Right ventricle myocardium inferior (tissue), 1 donor: ENCODE data around the gene AGFG2. TPM values are rescaled to one million over a fixed set of nuclear protein-coding genes. Genes with fewer than 3 reads are reported as not detected.
"Not testable (repeated sequence)": the region's sequence is repeated elsewhere in the genome, so short reads cannot be mapped to it uniquely, and the experiment has no call there.

ENCODE experiments used
- ATAC-seq: fragments of 200-7000 bp; cut with Tn5 transposase; one replicate; pipeline ENCODE4 v1.9.1; 2020; ENCODE audit warnings: mild to moderate bottlenecking, moderate library complexity
- DNase-seq: peaks from one replicate; pipeline ENCODE4 v3.0.0; 2021; ENCODE audit errors: missing footprints
- intact Hi-C: fragments of 100-400 bp; cut with DNase I; formaldehyde crosslinking; loops from one replicate; pipeline ENCODE4 v1.11.0; 2022
- total RNA-seq: library from RNA; stranded (reverse); fragmentation: NEBNext Ultra II Directional; extraction: Animal tissue kit (Norgen Biotek cat#: 25700); gene quantifications from one replicate; pipeline ENCODE4 v1.2.1, GENCODE V29; 2021
- donor health status: DM: no; HTN: yes; CAD: no; lungs with severe emphysema.

The AGFG2 gene
- total RNA-seq, 1 donor from 2014 or later = 21.5 TPM

GRCh38 chr7:100546129-100546925 lies 7.3 kb downstream of the AGFG2 start:
- no peak for DNase-seq
- no peak for ATAC-seq
- intact Hi-C loops = no loop called here

- DNase-seq (no peak), ATAC-seq (no peak)
- intact Hi-C loops = no loop called here
Observed at GRCh38 chr7:100546926-100547800, 8.2 kb downstream of the AGFG2 start.

- no peak for ATAC-seq
- intact Hi-C loops = no loop called here
Observed at GRCh38 chr7:100547872-100548271, 8.9 kb downstream of the AGFG2 start.

GRCh38 chr7:100548446-100548845 lies 9.4 kb downstream of the AGFG2 start:
- DNase-seq, intact Hi-C loops, ATAC-seq: not testable (repeated sequence)

More at GRCh38 chr7:100547872-100548271, 8.9 kb downstream of the AGFG2 start:
- DNase-seq = no peak

GRCh38 chr7:100552532-100552931 lies 13.5 kb downstream of the AGFG2 start:
- no peak for ATAC-seq
- DNase-seq = no peak
- intact Hi-C loops = no loop called here

- DNase-seq (no peak), ATAC-seq (no peak)
- intact Hi-C loops = no loop called here
Observed at GRCh38 chr7:100553032-100553431, 14.0 kb downstream of the AGFG2 start.

GRCh38 chr7:100555701-100556100 lies 16.7 kb downstream of the AGFG2 start:
- no peak for ATAC-seq
- DNase-seq = no peak
- intact Hi-C loops = no loop called here

GRCh38 chr7:100556541-100556940 lies 17.5 kb downstream of the AGFG2 start:
- intact Hi-C loops = no loop called here
- no peak for ATAC-seq

GRCh38 chr7:100559127-100559526 lies 20.1 kb downstream of the AGFG2 start:
- DNase-seq = no peak
- no peak for ATAC-seq
- intact Hi-C loops = loop anchor here (1.0 kb wide), 1 partner anchor 90 kb away; no protein-coding TSS in a partner anchor

More at GRCh38 chr7:100556541-100556940, 17.5 kb downstream of the AGFG2 start:
- DNase-seq = no peak

- ATAC-seq (no peak), DNase-seq (no peak)
- intact Hi-C loops = loop anchor here (5.0 kb wide), 2 partner anchors 131 to 166 kb away; partner anchors contain the start of gene GIGYF1
Observed at GRCh38 chr7:100561491-100562194, 22.6 kb downstream of the AGFG2 start.

GRCh38 chr7:100562195-100563099 lies 23.4 kb downstream of the AGFG2 start:
- DNase-seq (no peak), ATAC-seq (no peak)
- intact Hi-C loops = loop anchor here (5.0 kb wide), 2 partner anchors 130 to 165 kb away; partner anchors contain the start of gene GIGYF1

GRCh38 chr7:100563100-100563564 lies 24.1 kb downstream of the AGFG2 start:
- ATAC-seq (no peak), DNase-seq (no peak)
- intact Hi-C loops = loop anchor here (5.0 kb wide), 2 partner anchors 129 to 164 kb away; partner anchors contain the start of gene GIGYF1

- intact Hi-C loops = loop anchor here (5.0 kb wide), 2 partner anchors 128 to 163 kb away; partner anchors contain the start of gene GIGYF1
- DNase-seq (peak; percentile 90), ATAC-seq (peak; percentile 58)
Observed at GRCh38 chr7:100563809-100564400, 24.9 kb downstream of the AGFG2 start.

- intact Hi-C loops = loop anchor here (5.0 kb wide), 2 partner anchors 128 to 163 kb away; partner anchors contain the start of gene GIGYF1
Observed at GRCh38 chr7:100564405-100564804, 25.4 kb downstream of the AGFG2 start.

GRCh38 chr7:100565133-100565571 lies 26.1 kb downstream of the AGFG2 start:
- ATAC-seq (no peak), DNase-seq (no peak)
- intact Hi-C loops = no loop called here

More at GRCh38 chr7:100564405-100564804, 25.4 kb downstream of the AGFG2 start:
- DNase-seq, ATAC-seq: not testable (repeated sequence)

- intact Hi-C loops = no loop called here
- no peak for ATAC-seq
- peak; percentile 50 for DNase-seq
Observed at GRCh38 chr7:100566018-100566531, 27.1 kb downstream of the AGFG2 start.
